Measurements from ENCODE around the gene NKAPL. TPM values are rescaled to one million over a fixed set of nuclear protein-coding genes. Genes with fewer than 3 reads are reported as not detected.

NKAPL gene
- total RNA-seq, 1 donor from 2014 or later = not detected

DNA sequence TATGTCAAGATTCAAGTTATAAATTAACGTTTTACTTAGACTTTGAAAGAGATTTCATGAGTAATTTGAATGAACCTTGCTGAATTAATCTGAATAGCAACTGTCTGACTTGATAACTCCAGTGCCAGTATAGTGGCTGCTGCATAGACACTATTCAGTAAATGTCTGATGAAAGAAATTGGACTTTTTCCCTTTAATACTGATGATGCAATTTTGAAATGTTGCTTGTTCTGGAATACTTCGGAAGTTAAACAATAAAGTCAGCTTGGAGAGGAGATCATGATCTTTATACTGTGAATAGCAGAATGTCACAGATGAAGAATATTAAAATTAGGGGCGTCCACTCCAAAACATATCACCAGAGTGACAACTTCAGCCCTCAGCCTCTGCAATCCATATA, 18.6 kb downstream of the NKAPL start:
- H3K9ac ChIP-seq = no peak overlapping the region
- H3K9me3 Mint-ChIP-seq = no peaks in the 10 kb centered on the region
- no peak overlapping the region for H3K4me2 ChIP-seq
- no peak overlapping the region for H3K27ac Mint-ChIP-seq
- H3K36me3 Mint-ChIP-seq = peaks cover 15% of the 10 kb centered on the region
- peaks cover 10% of the 10 kb centered on the region for H3K4me1 ChIP-seq
- H3K9me3 ChIP-seq (ENCODE audit: low read depth) = no peaks in the 10 kb centered on the region
- H3K79me2 ChIP-seq (ENCODE audit: low read depth) = peaks cover 12% of the 10 kb centered on the region
- TF ChIP-seq, protein P1, sequence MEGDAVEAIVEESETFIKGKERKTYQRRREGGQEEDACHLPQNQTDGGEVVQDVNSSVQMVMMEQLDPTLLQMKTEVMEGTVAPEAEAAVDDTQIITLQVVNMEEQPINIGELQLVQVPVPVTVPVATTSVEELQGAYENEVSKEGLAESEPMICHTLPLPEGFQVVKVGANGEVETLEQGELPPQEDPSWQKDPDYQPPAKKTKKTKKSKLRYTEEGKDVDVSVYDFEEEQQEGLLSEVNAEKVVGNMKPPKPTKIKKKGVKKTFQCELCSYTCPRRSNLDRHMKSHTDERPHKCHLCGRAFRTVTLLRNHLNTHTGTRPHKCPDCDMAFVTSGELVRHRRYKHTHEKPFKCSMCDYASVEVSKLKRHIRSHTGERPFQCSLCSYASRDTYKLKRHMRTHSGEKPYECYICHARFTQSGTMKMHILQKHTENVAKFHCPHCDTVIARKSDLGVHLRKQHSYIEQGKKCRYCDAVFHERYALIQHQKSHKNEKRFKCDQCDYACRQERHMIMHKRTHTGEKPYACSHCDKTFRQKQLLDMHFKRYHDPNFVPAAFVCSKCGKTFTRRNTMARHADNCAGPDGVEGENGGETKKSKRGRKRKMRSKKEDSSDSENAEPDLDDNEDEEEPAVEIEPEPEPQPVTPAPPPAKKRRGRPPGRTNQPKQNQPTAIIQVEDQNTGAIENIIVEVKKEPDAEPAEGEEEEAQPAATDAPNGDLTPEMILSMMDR (IDR thresholded peaks at IDR 0.05) = no peak
- TF ChIP-seq EZH2phosphoT487 (IDR thresholded peaks at IDR 0.05) = no peak
- TF ChIP-seq EZH2 (IDR thresholded peaks at IDR 0.05) = no peak
- no peak for DNase-seq (ENCODE audit: low spot score)
- H4K20me1 ChIP-seq (ENCODE audit: low read depth) = peaks cover 2% of the 10 kb centered on the region
- no peak overlapping the region for H2AFZ ChIP-seq (replicated peaks)
- peaks cover 5% of the 10 kb centered on the region for H3K36me3 ChIP-seq
- peaks cover 10% of the 10 kb centered on the region for H3K4me1 Mint-ChIP-seq
- H3K4me3 Mint-ChIP-seq = no peak overlapping the region
- H3K27me3 Mint-ChIP-seq (ENCODE audit: insufficient read depth, low read depth) = peaks cover 4% of the 10 kb centered on the region
- peaks cover 6% of the 10 kb centered on the region for H3K27me3 ChIP-seq
- no peak overlapping the region for H3K4me3 ChIP-seq
- peaks cover 7% of the 10 kb centered on the region for H3F3A ChIP-seq (ENCODE audit: low read depth)
- no peak overlapping the region for H3K27ac ChIP-seq

DNA sequence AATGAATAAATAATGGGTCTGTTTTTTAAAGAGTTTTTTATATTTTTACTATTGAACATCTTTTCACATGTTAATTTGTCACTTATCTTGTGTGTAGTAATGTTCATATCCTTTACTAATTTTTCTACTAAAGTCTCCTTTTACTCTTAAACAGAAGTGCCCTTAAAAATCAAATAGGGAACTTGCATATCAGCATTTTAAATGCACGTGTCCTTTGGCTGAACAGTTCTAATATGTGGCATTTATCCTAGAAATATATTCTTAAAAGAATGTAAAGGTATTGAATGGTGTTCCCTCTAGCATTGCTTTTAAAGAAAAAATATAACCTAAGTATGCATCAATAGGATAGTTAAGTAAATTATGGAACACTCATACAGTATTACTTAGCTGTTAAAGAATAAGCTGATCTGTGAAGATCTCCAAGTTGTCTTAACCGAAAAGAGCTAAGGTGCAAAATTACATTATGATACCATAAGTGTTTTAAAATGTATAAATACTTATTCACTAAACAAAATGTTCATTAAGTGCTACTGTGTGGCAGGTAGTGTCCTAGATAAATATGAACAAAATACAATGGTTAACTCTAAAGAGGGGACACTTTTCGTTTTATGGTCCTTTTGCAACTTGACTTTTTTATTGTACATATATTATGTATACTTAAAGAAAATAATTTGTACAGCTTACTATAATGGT, 21.6 kb downstream of the NKAPL start:
- Mint-ChIP-seq H3K4me1 (peaks cover 10% of the 10 kb centered on the region), H3K36me3 (peaks cover 22% of the 10 kb centered on the region), H3K27ac (peak overlapping the region; percentile 89)

DNA sequence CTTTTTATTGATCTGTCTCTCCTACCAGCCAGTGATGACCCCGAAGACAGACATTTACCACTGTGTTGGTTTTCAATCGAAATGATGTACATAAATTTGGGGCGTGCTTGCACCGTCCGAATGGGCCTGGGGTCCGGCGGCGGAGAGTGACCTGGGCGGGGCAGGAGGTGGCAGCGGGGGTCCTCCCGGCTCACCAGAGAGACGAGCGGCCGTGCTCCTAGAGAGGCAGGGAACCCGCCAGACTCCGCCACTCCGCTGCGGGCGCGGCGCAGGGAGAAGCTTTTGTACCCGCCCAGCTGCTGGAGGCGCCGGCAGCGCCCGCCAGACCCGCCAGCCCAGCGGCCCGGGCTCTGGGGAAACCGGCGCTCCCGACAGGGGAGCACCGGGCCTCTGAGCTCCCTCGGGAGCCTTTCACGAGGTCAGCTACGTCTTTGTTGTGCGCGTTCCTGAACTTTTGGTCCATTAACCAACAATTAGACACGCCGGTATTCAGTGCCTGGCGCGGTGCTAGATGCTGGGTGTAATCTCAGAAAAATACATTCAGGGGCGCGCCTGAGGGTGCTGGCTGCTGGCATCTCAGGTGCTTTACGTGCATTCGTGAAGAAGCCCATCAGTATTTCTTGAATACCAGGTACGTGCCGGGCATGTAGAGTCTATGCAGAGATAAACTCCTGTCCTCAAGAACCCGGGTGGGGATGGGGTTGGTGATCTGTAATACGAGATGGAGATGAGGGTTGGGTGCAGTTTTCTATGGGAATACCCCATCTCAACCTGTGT, 22.4 kb downstream of the NKAPL start, which contains the start of gene PGBD1:
TSS of gene PGBD1 (plus strand) at position 285 of the 777 bp plus-strand sequence. CDS start 2,242 bp downstream, outside the sequence.
- peak within 1 kb of the TSS; percentile 88 for H3K4me3 ChIP-seq
- peaks cover 6% of the 10 kb centered on the region for H3K27me3 ChIP-seq
- peaks cover 18% of the 10 kb centered on the region for H3K36me3 Mint-ChIP-seq
- H3K4me3 Mint-ChIP-seq = peak within 1 kb of the TSS; percentile 96
- H4K20me1 ChIP-seq (ENCODE audit: low read depth) = peaks cover 6% of the 10 kb centered on the region
- no peaks in the 10 kb centered on the region for H3K9me3 Mint-ChIP-seq
- TF ChIP-seq, protein P1 (IDR thresholded peaks at IDR 0.05) = no peak
- TF ChIP-seq EZH2 (IDR thresholded peaks at IDR 0.05) = peak; percentile 38
- no peaks in the 10 kb centered on the region for H3K36me3 ChIP-seq
- no peak within 1 kb of the TSS for H3K27ac ChIP-seq
- H3K4me1 Mint-ChIP-seq = peaks cover 10% of the 10 kb centered on the region
- H3K9ac ChIP-seq = peak within 1 kb of the TSS; percentile 77
- peak within 1 kb of the TSS; percentile 93 for H2AFZ ChIP-seq (replicated peaks)
- peaks cover 14% of the 10 kb centered on the region for H3K4me1 ChIP-seq
- peaks cover 25% of the 10 kb centered on the region for H3K79me2 ChIP-seq (ENCODE audit: low read depth)
- no peaks in the 10 kb centered on the region for H3K9me3 ChIP-seq (ENCODE audit: low read depth)
- H3K27ac Mint-ChIP-seq = peak within 1 kb of the TSS; percentile 89
- peak within 1 kb of the TSS; percentile 92 for H3K4me2 ChIP-seq
- H3F3A ChIP-seq (ENCODE audit: low read depth) = peaks cover 7% of the 10 kb centered on the region
- DNase-seq (ENCODE audit: low spot score) = peak; percentile 95
- H3K27me3 Mint-ChIP-seq (ENCODE audit: insufficient read depth, low read depth) = peaks cover 3% of the 10 kb centered on the region

More for the DNA sequence above, 21.6 kb downstream of the NKAPL start:
- DNase-seq (ENCODE audit: low spot score) = no peak
- Histone ChIP-seq H3K9me3 (ENCODE audit: low read depth) (no peaks in the 10 kb centered on the region), H3F3A (ENCODE audit: low read depth) (peaks cover 7% of the 10 kb centered on the region), H3K79me2 (ENCODE audit: low read depth) (peaks cover 25% of the 10 kb centered on the region), H4K20me1 (ENCODE audit: low read depth) (peaks cover 6% of the 10 kb centered on the region), H2AFZ (replicated peaks) (no peak overlapping the region), H3K4me1 (peaks cover 14% of the 10 kb centered on the region), H3K4me3 (peak overlapping the region; percentile 88), H3K27me3 (peaks cover 6% of the 10 kb centered on the region), H3K4me2 (peak overlapping the region; percentile 92), H3K9ac (no peak overlapping the region), H3K36me3 (no peaks in the 10 kb centered on the region), H3K27ac (no peak overlapping the region)
- Mint-ChIP-seq H3K4me3 (peak overlapping the region; percentile 96), H3K27me3 (ENCODE audit: insufficient read depth, low read depth) (peaks cover 4% of the 10 kb centered on the region), H3K9me3 (no peaks in the 10 kb centered on the region)
- TF ChIP-seq EZH2 (IDR thresholded peaks at IDR 0.05) (no peak), EZH2phosphoT487 (IDR thresholded peaks at IDR 0.05) (no peak)
- TF ChIP-seq, protein P1 (IDR thresholded peaks at IDR 0.05) = no peak
